Stimulated activated CD8-positive, alpha-beta memory T cell treated with anti-CD3 and anti-CD28 coated beads, Interleukin-4, amount 100 ng/mL, for 1 hour (primary cell): ENCODE measurements around the gene PCYT1A.
A peak's percentile ranks its signal among the peaks of the same experiment; 100 is the strongest.
"Not testable (repeated sequence)": the region's sequence is repeated elsewhere in the genome, so short reads cannot be mapped to it uniquely, and the experiment has no call there.

Experiments used
- DNase-seq, 2 donors: peaks; one replicate each; pipeline ENCODE4 v3.0.0-alpha.2; 2020; ENCODE audit warnings: low read depth in 2 of 2, low spot score in 1 of 2

PCYT1A gene

DNA sequence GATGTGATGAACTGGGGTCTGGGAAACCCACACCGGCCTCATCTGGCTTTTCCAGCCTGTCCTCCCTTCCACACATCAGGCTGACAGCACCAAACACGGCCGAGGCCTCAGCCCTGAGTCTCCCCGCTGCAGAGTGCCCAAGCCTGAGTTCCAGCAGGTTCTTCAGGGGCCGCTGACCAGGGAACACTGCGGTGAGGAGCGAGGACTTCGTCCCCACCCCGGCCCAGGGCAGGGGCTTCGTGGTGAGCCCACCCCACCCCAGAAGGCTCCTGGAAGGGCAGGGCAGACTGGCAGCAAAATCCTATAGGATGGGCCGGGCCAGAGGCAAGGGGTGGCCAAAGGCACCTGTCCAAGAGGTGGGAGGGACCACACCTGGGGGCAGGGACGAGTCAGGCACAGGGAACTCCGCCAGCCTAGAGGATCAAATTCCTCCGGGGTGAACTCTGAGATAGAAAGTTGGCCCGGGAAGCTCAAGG is 71.4 kb downstream of the PCYT1A start, which contains the start of gene SLC51A:
TSS of gene SLC51A (plus strand) at position 446 of the 476 bp plus-strand sequence. CDS start 179 bp downstream, outside the sequence.
- no peak for DNase-seq

DNA sequence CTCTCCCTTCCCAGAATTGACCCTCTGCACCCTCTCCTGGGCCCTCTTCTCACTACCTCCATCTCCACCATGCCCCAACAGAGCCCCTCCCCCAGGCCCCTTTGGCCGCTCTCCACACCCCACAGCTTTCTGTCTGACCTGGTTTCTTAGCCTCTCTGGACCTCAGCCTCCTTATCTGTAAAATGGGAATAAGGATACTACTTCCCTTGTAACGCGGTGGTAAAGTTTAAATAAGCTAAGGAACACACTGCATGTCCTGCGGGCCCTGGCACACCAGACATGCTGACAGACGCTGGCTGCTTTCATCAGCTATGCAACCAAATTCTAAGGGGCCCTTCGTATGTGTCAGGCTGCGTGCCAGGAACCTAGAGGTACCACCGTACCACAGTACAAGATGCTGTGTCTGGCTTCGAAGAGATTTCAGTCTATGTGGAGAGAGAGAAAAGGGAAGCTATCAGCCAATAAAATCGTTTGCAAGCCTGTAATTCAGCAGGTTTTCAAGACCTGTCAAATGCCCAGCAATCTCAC is 72.0 kb downstream of the PCYT1A start:
- DNase-seq: no peak

DNA sequence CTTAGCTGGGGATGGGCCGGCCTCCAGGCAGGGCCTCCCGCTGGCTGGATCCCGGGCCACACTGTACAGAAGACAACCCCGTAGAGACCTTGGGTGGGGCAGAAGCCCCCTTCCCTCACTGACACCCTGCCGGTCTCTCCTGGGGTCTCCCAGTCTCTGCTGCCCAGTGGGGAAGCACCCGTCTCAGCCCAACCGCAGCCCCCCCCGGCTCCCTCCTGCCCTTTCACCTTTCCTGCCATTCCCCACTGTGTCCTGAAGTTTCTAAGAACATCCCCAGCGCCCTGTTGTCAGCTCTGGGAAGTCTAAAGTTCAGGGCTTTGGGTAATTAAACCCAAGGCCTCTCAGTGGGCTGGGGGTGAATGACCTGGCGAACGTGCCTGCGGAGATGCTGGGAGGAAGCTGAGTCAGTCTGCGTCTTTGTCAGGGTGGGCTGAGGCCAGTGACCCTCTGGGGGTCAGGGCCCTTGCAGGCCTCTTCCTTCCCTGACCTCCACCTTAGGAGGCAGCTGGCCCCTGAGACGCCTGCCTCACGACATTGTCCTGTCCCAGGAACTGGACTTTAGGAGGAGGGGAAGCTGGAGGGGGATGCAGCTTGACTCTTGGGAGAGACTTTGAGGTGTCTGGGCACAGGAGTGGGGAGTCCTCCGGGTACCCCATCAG is 72.6 kb downstream of the PCYT1A start:
- no peak for DNase-seq

DNA sequence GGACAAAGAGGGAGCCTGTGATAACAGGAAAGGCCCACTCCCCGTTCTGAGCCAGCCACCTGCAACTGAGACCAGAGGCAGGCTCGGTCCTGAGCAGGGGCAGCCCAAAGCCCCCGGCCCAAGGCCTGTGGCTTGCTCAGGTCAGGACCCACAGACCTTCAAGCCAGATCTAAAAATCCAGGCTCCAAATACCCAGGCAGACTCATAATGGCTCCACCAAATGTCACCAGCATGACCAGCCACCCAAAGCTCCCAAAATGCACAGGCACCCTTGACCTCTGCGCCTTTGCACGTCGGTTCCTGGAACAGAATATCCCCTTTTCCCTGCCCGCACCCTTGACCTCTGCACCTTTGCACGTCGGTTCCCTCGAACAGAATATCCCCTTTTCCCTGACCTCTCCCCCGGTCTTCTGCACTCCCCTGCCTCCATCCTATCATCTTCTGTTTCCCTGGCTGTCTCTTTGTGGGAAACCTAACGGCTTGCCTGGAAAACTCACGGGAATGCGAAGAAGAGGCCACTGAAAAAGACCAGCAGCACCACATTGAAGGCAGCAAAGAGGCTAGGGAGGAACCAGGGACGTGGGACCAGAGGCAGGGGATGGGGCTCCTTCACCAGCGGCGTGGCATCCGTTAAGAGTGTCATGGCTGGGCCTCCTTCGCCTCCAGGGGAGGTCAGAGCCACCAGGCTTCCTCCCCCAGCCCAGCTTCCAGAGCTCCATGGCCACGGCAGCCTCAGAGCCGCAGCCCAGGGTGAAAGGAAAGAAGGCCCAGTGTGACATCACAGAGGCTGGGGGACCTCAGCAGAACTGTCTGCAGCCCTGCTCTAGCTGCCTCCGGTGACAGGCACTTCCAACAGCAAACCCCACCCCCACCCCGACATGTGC is 76.6 kb downstream of the PCYT1A start, which contains the start of gene ZDHHC19:
TSS of gene ZDHHC19 (minus strand) at position 728 of the 884 bp plus-strand sequence. CDS start at position 643, 85 bp downstream.
- no peak for DNase-seq

DNA sequence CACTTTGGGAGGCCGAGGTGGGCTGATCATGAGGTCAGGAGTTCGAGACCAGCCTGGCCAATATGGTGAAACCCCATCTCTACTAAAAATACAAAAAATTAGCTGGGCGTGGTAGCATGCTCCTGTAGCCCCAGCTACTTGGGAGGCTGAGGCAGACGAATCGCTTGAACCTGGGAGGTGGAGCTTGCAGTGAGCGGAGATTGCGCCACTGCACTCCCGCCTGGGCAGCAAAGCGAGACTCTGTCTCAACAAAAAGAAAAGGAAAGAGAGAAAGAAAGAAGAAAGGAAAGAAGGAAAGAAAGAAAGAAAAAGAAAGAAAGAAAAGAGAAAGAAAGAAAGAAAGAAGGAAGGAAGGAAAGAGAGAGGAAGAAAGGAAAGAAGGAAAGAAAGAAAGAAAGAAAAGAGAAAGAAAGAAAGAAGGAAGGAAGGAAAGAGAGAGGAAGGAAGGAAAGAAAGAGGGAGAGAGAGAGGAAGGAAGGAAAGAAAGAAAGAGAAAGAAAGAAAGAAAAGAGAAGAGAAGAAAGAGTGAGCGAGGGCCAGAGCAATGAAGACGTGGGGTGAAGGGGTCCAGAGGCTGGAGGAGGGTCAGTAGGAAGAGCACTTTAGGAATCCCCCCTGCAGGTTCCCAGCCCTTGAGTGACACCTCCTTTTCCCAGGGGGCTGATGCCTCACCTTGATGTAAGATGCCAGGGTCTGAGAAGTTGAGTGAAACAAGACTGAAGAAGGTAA is 77.4 kb downstream of the PCYT1A start:
- not testable (repeated sequence) for DNase-seq

DNA sequence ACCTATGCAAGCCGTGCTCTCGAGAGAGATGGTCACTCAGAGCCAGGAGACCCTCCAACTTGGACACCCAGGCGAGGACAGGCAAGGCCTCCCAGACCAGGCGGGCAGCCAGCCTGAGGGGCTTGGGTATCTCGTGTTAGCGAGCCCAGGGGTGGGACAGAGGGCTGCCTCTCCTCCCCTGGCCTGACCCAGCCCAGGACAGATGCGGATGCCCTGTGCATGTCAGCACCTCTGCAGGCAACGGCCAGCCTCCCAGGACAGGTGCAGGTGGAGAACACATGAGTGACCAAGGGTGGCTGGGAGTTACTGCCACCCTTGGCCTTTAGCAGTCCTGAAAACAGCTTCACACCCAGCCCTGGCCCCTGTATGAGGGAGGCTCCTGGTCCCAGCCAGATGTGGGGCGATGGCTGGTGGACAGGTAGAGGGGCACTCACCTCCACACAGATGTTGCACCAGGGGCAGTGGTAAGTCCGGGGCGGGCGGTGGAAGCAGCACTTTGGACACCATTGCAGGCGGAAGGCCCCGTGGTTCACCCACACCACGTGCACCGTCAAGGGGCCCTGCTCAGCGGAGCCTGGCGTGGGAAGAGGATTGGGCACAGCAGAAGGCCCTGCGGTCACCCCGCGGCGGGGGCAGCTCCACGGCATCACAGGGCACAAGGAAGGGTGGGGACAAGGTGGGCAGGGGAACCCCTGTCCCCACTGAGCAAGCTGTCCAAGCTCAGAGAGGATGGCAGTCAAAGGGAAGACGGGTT is 78.4 kb downstream of the PCYT1A start:
- DNase-seq: no peak

DNA sequence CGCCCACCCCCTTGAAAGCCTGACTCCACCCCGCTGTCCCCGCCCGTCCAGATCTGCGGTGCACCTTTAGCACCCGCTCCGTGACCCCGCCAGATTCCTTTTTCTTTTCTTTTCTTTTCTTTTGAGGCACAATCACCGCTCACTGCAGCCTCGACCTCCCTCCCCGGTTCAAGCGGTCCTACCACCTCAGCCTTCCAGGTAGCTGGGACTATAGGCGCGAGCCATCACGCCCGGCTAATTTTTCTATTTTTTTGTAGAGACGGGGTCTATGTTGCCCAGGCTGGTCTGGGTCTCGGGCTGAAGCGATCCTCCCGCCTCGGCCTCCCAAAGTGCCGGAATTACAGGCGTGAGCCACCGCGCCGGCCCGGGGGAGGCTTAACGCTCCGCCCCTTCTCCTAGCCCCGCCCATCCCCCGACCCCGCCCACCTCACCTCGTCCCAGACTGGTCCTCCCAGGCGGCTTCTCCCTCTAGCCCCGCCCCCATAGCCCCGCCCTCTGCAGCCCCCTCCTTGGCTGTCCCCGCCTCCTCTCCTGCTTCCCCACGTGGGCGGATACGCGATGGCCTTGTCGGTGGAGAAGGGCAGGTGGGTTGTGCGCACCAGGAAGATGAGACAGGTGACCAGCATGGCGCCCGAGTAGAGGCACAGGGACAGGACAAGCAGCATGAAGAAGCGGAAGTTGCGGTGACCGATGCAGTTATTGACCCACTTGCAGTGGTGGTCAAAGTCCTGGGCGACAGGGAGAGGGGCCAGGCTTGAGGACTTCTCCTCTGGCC is 79.5 kb downstream of the PCYT1A start:
- DNase-seq: peak; percentile 32 to 36

DNA sequence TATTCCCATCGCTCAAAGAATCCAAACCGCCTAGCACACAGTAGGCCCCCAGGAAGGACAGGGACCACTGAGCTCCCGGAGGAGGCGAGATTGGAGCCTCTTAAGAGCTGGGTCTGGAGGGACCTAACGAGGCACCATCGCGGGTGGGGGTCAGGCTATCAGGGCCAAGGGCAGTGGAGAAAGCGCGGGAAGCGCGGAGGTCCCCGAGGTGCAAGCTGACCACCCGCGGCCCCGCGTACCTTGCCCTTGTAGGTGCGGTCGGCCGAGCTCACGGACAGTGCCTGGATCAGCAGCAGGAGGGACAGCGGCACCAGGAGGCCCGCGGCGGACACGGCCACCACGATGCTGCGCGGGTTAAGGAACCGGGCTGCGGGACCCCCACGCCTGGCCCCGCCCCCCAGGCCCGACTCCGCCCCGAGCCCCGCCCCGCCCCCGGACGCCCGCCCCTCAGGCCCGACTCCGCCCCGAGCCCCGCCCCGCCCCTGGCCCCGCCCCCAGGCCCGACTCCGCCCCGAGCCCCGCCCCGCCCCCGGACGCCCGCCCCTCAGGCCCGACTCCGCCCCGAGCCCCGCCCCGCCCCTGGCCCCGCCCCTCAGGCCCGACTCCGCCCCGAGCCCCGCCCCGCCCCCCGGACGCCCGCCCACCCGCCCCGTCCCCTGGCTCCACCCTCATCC is 80.2 kb downstream of the PCYT1A start:
- peak in 1 of 2 donors; percentile 19 for DNase-seq

DNA sequence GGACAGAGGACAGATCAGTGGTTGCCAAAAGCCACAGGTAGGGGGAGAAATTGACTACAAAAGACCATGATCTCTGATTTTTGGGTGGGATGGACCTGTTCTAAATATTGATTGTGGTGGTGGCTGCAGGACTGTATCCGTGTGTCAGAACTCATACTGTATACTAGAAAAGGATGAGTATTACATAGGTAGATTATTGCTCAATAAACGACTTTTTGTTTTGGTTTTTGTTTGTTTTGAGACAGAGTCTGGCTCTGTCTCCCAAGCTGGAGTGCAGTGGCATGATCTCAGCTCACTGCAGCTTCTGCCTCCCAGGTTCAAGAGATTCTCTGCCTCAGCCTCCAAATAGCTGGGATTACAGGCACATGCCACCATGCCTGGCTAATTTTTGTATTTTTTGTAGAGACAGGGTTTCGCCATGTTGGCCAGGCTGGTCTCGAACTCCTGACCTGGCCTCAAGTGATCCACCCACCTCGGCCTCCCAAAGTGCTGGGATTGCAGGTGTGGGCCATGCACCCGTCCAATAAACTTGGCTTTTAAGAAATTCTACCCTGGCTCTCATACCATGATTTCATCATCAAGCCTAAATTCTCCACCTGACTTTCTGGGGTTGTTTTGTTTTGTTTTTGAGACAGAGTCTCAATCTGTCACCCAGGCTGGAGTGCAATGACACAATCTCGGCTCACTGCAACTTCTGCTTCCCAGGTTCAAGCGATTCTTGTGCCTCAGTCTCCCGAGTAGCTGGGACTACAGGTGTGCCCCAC is 81.9 kb downstream of the PCYT1A start:
- DNase-seq: not testable (repeated sequence)

DNA sequence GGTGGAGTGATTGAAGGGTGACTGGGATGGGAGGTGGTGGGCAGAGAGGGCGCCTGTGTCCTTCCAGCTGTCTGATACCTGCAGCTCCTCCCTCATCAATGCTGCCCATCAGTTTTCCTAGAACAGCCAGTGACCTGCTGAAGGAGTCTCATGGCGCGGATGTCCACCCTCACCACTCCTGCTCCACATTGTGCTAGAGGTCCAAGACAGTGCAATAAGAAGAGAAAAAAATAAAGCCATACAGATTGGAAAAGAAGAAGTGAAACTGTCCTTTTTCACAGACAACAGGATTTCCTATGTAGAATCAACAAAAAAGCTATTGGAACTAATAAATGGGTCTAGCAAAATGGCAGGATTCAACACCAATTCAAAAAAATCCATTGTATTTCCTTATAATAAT is 83.7 kb downstream of the PCYT1A start:
- DNase-seq: no peak

DNA sequence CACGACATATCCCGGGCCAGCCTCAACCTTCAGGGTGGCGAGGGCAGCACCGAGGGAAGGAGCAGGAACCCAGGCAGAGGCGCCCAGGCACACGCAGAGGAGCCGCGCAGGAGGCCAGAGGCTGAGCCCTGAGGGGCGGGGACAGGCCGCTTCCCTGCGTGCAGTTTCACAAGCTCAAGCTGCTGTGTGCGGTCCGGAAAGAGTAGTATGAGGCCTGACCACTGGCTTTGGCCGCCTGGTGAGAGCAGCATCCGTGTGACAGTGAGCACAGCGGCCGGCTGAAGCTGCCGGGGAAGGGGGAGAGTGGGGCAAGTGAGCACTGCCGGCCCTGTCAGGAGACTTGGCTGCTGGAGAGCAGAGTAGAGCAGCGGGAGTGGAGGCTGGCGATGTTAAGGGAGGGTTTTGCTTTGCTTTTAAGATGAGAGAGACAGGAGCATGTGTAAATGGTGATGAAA is 85.0 kb downstream of the PCYT1A start:
- DNase-seq: no peak

DNA sequence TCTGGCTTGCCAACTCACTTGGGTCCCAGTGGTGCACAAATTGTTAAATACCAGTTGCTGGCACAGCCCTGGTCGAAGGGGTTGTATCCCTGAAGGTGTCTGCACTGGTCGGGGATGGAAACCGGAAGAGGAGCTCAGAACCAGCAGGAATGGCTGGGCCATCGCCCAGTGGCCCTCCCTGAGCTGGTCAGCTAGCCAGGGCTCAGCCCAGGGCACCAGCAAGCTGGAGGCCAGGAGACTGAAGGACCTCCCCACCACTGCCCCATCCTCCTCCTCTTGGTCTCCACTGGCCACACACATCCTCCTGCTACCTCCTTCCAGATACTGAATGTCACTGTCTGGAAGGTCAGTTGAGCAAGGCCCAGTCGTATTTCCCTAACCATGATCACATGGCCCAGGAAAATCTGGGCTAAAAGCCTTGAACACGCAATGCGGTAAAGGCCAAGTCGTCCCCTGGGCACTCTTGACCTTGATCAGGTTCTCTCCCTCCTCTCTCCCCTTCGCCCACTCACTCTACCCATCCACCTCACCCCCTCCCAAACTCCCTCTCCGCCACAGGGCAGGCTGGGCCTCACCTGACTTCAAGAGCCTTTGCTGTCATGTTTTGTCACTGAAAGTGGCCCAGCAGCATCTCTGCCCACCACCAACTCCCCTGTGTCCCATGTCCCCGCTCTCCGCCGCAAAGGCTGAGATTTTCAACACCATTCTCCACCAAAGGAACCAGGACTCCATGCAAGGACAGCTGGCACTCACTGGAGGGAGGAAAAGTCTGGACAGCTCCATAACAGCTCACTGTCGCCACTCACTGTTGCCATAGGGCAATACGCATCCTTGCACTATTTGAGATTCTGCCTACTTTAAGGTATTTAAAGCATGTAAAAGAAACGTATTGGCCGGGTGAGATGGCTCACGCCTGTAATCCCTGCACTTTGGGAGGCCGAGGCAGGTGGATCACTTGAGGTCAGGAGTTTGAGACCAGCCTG is 88.5 kb downstream of the PCYT1A start:
- no peak for DNase-seq

DNA sequence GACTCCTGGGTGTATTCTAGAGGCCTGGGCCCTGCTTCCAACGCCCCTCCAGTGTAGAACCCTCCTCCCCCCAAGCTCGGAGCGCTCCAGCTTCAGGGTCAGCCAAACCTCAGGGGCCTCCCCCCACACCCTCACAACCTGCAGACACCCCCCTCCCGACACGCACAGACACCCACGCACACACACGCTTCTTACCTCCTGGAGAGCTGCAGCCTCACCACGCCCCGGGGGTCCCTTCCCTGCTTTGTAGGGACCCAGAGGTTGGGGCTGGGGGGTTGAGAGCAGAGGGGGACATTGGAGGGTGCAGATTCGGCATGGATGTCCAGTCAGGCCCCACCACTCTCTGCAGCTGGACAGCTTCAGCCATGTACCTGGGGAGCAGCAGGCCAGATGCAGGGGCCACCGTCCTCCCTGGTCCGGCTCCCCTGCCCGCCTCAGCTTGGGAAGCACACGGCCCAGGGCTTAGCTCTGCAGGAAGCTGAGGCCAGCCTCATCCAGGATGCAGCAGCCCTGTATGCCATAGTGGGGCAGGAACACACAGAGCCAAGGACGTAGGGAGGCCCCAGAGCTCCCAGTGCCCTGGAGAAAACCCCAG is 89.3 kb downstream of the PCYT1A start:
- no peak for DNase-seq

DNA sequence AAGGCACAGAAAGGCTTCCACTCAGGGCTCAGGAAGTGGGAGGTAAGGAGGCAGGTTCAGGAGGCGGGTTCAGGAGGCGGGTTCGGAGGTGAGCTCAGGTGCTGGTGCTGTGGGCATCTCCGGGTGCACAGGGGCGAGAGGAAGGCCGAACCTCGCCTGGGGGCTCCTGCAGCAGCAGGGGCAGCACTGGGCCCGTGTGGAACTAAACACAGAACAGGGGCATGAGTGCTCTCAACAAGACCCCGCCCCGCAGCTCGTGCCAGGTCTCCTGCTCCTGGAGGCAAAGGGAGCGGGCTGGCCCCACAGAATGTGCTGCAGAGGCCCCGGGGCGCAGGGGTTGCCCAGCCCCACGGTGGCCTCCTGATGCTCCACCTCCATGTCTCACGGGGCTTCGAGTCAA is 90.0 kb downstream of the PCYT1A start:
- DNase-seq: no peak

GRCh38 chr3:196195664-196196265 is 91.8 kb downstream of the PCYT1A start:
- DNase-seq: no peak

- no peak for DNase-seq
Observed at GRCh38 chr3:196194542-196194915, 93.0 kb downstream of the PCYT1A start.
